Measurements from ENCODE around the gene KIF1B. TPM values are rescaled to one million over a fixed set of nuclear protein-coding genes. Genes with fewer than 3 reads are reported as not detected.
A peak's percentile ranks its signal among the peaks of the same experiment; 100 is the strongest.

KIF1B gene
- total RNA-seq, 1 experiment from 2014 or later, result 70.1 TPM

DNA sequence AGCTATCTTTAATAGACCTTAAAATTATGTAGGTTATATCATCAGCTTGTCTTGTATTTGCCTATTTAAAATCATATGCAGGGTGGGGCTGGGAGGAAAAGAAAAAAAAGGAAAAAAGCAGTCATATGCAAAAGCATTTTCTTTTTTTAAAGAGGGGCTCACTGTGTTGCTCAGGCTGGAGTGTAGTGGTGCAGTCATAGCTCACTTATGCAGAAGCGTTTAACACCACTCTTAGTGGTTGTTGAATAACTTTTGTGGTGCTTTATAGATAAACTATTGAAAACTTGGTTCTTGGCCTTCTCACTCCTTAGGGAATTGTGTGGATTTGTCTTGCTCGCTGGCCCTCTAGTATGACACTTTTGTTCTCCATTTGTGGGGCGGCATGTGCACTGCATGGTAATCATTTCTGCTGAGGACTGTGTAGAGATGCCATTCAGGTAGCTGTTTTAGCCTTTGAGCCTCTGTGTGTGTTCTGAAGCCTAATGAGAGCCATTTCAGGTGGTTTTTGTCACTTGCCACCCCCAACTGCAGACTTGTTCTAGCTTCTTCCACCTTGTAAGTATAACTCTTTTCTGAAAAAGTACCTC lies 77.8 kb downstream of the KIF1B start:
- H3K27ac Mint-ChIP-seq, result peak overlapping the region; percentile 37; the same call in 1 of the 2 replicates
- H3K36me3 Mint-ChIP-seq, result peaks cover 36% of the 10 kb centered on the region
- H3K9me3 Mint-ChIP-seq, result no peaks in the 10 kb centered on the region
- no peak for ATAC-seq
- no peak for DNase-seq (ENCODE audit: low spot score)
- POLR2A ChIA-PET, result no interaction called here
- no peaks in the 10 kb centered on the region for H3K27me3 Mint-ChIP-seq (ENCODE audit: low read depth)
- TF ChIP-seq, protein P1, sequence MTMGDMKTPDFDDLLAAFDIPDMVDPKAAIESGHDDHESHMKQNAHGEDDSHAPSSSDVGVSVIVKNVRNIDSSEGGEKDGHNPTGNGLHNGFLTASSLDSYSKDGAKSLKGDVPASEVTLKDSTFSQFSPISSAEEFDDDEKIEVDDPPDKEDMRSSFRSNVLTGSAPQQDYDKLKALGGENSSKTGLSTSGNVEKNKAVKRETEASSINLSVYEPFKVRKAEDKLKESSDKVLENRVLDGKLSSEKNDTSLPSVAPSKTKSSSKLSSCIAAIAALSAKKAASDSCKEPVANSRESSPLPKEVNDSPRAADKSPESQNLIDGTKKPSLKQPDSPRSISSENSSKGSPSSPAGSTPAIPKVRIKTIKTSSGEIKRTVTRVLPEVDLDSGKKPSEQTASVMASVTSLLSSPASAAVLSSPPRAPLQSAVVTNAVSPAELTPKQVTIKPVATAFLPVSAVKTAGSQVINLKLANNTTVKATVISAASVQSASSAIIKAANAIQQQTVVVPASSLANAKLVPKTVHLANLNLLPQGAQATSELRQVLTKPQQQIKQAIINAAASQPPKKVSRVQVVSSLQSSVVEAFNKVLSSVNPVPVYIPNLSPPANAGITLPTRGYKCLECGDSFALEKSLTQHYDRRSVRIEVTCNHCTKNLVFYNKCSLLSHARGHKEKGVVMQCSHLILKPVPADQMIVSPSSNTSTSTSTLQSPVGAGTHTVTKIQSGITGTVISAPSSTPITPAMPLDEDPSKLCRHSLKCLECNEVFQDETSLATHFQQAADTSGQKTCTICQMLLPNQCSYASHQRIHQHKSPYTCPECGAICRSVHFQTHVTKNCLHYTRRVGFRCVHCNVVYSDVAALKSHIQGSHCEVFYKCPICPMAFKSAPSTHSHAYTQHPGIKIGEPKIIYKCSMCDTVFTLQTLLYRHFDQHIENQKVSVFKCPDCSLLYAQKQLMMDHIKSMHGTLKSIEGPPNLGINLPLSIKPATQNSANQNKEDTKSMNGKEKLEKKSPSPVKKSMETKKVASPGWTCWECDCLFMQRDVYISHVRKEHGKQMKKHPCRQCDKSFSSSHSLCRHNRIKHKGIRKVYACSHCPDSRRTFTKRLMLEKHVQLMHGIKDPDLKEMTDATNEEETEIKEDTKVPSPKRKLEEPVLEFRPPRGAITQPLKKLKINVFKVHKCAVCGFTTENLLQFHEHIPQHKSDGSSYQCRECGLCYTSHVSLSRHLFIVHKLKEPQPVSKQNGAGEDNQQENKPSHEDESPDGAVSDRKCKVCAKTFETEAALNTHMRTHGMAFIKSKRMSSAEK (CRISPR knock-in tag; IDR thresholded peaks at IDR 0.05; ENCODE audit: borderline replicate concordance), result no peak
- TF ChIP-seq, protein P2, sequence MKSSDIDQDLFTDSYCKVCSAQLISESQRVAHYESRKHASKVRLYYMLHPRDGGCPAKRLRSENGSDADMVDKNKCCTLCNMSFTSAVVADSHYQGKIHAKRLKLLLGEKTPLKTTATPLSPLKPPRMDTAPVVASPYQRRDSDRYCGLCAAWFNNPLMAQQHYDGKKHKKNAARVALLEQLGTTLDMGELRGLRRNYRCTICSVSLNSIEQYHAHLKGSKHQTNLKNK (CRISPR knock-in tag; IDR thresholded peaks at IDR 0.05), result no peak
- TF ChIP-seq, protein P3, sequence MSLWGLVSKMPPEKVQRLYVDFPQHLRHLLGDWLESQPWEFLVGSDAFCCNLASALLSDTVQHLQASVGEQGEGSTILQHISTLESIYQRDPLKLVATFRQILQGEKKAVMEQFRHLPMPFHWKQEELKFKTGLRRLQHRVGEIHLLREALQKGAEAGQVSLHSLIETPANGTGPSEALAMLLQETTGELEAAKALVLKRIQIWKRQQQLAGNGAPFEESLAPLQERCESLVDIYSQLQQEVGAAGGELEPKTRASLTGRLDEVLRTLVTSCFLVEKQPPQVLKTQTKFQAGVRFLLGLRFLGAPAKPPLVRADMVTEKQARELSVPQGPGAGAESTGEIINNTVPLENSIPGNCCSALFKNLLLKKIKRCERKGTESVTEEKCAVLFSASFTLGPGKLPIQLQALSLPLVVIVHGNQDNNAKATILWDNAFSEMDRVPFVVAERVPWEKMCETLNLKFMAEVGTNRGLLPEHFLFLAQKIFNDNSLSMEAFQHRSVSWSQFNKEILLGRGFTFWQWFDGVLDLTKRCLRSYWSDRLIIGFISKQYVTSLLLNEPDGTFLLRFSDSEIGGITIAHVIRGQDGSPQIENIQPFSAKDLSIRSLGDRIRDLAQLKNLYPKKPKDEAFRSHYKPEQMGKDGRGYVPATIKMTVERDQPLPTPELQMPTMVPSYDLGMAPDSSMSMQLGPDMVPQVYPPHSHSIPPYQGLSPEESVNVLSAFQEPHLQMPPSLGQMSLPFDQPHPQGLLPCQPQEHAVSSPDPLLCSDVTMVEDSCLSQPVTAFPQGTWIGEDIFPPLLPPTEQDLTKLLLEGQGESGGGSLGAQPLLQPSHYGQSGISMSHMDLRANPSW (CRISPR knock-in tag; conservative IDR thresholded peaks at IDR 0.05; ENCODE audit: low read depth), result no peak
- TF ChIP-seq GTF2I (CRISPR knock-in tag; conservative IDR thresholded peaks at IDR 0.05) (no peak), NR2C2 (CRISPR knock-in tag; IDR thresholded peaks at IDR 0.05) (no peak), ELF4 (CRISPR knock-in tag; IDR thresholded peaks at IDR 0.05; ENCODE audit: low read depth) (no peak)
- no peaks in the 10 kb centered on the region for H3K4me1 Mint-ChIP-seq
- no peak overlapping the region for H3K4me3 Mint-ChIP-seq
- CTCF ChIA-PET, result no interaction called here

DNA sequence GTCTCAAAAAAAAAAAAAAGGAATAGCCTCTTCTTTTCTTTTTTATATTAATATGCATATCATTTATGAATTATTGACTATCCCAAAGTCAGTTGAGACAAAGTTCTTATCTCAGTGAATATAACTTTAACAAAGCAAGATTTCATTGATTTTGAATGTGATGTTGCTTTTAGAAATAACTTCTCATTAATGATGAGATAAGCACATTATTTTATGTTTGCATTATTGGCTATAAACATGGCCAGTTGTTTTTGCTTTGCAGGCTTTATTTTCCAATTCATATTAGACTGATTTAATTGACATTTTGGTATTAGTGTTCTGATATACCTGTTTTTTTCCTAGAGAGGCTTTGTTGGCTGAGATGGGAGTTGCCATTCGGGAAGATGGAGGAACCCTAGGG lies 81.3 kb downstream of the KIF1B start:
- H3K36me3 Mint-ChIP-seq, result peaks cover 45% of the 10 kb centered on the region
- H3K4me1 Mint-ChIP-seq, result no peaks in the 10 kb centered on the region
- ChIA-PET POLR2A (no interaction called here), CTCF (no interaction called here)
- H3K27ac Mint-ChIP-seq, result no peak overlapping the region
- H3K4me3 Mint-ChIP-seq, result no peak overlapping the region
- H3K9me3 Mint-ChIP-seq, result no peaks in the 10 kb centered on the region
- H3K27me3 Mint-ChIP-seq (ENCODE audit: low read depth), result no peaks in the 10 kb centered on the region
- ATAC-seq (no peak), DNase-seq (ENCODE audit: low spot score) (no peak)
- TF ChIP-seq IRF2 (CRISPR knock-in tag; IDR thresholded peaks at IDR 0.05; ENCODE audit: borderline replicate concordance, low read depth) (no peak), EMX1 (CRISPR knock-in tag; IDR thresholded peaks at IDR 0.05) (no peak), ZNF121 (CRISPR knock-in tag; IDR thresholded peaks at IDR 0.05) (no peak), CREM (CRISPR knock-in tag; IDR thresholded peaks at IDR 0.05) (no peak), RELA (CRISPR knock-in tag; IDR thresholded peaks at IDR 0.05; ENCODE audit: borderline replicate concordance) (no peak), NR3C1 (CRISPR knock-in tag; conservative IDR thresholded peaks at IDR 0.05; ENCODE audit: low read depth) (no peak), TEAD4 (CRISPR knock-in tag; IDR thresholded peaks at IDR 0.05) (no peak), MXD4 (CRISPR knock-in tag; IDR thresholded peaks at IDR 0.05; ENCODE audit: borderline replicate concordance) (no peak), NFYB (CRISPR knock-in tag; conservative IDR thresholded peaks at IDR 0.05; ENCODE audit: low read depth) (no peak), ATF1 (CRISPR knock-in tag; IDR thresholded peaks at IDR 0.05) (no peak)
- TF ChIP-seq, protein P4, sequence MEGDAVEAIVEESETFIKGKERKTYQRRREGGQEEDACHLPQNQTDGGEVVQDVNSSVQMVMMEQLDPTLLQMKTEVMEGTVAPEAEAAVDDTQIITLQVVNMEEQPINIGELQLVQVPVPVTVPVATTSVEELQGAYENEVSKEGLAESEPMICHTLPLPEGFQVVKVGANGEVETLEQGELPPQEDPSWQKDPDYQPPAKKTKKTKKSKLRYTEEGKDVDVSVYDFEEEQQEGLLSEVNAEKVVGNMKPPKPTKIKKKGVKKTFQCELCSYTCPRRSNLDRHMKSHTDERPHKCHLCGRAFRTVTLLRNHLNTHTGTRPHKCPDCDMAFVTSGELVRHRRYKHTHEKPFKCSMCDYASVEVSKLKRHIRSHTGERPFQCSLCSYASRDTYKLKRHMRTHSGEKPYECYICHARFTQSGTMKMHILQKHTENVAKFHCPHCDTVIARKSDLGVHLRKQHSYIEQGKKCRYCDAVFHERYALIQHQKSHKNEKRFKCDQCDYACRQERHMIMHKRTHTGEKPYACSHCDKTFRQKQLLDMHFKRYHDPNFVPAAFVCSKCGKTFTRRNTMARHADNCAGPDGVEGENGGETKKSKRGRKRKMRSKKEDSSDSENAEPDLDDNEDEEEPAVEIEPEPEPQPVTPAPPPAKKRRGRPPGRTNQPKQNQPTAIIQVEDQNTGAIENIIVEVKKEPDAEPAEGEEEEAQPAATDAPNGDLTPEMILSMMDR (IDR thresholded peaks at IDR 0.05), result no peak
